Testis (tissue), 2 donors: ENCODE results near the gene ULBP2.

ENCODE experiments used
- POLR2A ChIP-seq: fragments of 450-650 bp; IDR thresholded peaks from one replicate; pipeline ENCODE4 v1.6.1; 2017; ENCODE audit warnings: antibody characterized with exemption, mild to moderate bottlenecking, moderate library complexity
- TF ChIP-seq, protein P1 (sequence below), 3 experiments: fragments of 450-650 bp in 2 of 3; fragments of 200-600 bp in 1 of 3; sonication (generic) in 1 of 3; IDR thresholded peaks; one replicate each; pipeline ENCODE4 v1.5.1; 2016 to 2019; ENCODE audit warnings: antibody characterized with exemption in 3 of 3, mild to moderate bottlenecking in 2 of 3, moderate library complexity in 1 of 3

DNA sequence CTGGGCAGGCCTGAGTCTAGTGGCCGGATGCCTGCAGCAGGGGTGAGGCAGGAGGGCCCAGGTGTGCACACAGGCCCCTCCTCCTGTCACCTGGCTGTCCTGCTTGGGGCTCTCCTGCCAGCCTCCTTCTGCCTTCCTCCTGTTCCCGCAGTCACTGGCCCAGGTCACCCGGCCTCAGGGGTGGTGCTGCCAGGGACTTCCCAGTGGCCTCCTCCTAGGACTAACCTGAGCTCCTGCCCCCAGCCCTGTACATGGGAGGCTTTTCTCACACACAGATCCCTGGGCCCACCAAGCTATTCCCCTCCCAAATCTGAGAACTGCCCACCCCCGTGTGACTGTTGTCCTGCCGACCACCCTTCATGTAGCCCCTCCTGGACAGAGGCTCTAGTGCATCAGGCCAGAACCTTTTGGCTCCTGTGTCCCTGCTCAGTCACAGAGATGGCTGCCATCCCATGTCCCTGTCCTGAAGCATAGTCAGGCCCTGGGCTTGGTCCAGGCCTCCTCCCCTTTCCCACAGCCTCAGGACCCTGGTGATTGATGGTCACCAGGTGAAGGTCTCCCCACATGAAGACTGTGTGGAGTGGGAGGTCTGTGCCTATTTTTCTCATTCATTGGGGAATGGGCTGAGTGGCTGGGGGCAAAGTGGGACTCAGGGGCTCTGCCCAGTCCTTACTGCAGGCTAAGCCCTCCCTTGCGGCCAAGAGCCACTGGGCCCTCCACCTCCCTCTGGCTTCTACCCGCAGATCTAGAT is 20.8 kb downstream of the ULBP2 start:
- TF ChIP-seq, protein P1, sequence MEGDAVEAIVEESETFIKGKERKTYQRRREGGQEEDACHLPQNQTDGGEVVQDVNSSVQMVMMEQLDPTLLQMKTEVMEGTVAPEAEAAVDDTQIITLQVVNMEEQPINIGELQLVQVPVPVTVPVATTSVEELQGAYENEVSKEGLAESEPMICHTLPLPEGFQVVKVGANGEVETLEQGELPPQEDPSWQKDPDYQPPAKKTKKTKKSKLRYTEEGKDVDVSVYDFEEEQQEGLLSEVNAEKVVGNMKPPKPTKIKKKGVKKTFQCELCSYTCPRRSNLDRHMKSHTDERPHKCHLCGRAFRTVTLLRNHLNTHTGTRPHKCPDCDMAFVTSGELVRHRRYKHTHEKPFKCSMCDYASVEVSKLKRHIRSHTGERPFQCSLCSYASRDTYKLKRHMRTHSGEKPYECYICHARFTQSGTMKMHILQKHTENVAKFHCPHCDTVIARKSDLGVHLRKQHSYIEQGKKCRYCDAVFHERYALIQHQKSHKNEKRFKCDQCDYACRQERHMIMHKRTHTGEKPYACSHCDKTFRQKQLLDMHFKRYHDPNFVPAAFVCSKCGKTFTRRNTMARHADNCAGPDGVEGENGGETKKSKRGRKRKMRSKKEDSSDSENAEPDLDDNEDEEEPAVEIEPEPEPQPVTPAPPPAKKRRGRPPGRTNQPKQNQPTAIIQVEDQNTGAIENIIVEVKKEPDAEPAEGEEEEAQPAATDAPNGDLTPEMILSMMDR (IDR thresholded peaks at IDR 0.05) = no peak
- no peak for TF ChIP-seq POLR2A
